ENCODE measurements around the gene TEPSIN.

Gene TEPSIN

GRCh38 chr17:81246679-81247338 is 8.0 kb upstream of the TEPSIN start:
- Histone ChIP-seq H3K4me1 (ENCODE audit: insufficient read depth, low read length) (no peaks in the 10 kb centered on the region), H3K36me3 (ENCODE audit: insufficient read depth, low read depth, low read length) (no peaks in the 10 kb centered on the region), H3K4me3 (ENCODE audit: low read length) (no peak overlapping the region), H3K9ac (ENCODE audit: low read depth, low read length) (no peak overlapping the region), H3K27ac (ENCODE audit: low read length) (no peak overlapping the region), H3K27me3 (ENCODE audit: insufficient read depth, low read length) (no peaks in the 10 kb centered on the region), H3K9me3 (ENCODE audit: insufficient read depth, low read depth, low read length) (no peaks in the 10 kb centered on the region)

DNA sequence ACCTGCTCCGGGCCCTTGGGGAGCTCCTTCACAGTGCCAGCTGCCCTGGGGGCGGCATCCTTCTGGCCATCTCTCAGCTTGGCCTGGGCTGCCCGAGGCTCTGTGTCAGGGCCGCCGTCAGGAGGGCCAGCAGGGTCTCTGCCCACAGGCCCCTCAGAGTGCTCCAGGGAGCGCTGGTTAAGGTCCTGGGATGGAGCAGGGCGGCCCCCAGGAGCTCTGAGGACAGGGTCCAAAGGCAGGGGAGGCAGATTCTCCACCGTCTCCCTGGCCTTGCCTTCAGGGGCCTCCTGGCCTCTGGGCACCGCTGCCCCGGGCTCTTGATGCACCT is 7.5 kb upstream of the TEPSIN start:
- Histone ChIP-seq H3K9me3 (ENCODE audit: insufficient read depth, low read depth, low read length) (no peaks in the 10 kb centered on the region), H3K4me1 (ENCODE audit: insufficient read depth, low read length) (no peaks in the 10 kb centered on the region), H3K9ac (ENCODE audit: low read depth, low read length) (no peak overlapping the region), H3K27me3 (ENCODE audit: insufficient read depth, low read length) (no peaks in the 10 kb centered on the region), H3K27ac (ENCODE audit: low read length) (no peak overlapping the region), H3K4me3 (ENCODE audit: low read length) (no peak overlapping the region), H3K36me3 (ENCODE audit: insufficient read depth, low read depth, low read length) (peaks cover 2% of the 10 kb centered on the region)

DNA sequence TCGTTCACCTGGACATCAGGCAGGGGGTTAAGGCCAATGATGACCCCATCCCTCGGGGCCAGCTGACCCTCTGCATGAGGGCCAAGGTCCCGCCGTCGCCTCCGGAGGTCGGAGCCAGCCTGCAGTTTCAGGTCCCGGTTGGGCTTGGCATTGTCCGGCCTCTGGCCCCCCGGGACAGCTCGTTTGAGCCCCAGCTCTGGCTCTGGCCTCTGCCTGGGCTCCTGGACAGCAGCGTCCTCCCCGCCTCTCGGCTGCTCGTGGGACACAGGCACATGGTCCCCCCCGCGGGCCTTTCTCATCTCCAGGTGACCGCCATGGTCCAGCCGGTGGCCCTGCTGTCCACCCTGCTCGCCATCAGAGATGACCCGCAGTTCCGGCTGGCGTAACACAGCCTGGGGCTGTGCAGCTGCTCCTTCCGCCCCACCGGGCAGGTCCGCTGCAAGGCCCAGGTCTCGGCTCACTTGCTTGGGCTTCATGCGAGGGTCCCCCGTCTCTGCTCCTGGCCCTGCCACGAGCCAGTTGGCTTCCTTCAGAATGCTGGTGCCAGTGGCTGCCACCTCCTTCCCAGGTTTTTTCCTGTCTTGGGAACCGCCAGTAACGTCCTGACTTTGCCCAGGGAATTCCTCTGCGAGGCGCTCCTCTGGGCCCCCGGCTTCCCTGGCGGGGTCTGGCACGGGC is 6.9 kb upstream of the TEPSIN start:
- H3K27me3 ChIP-seq (ENCODE audit: insufficient read depth, low read length), result no peaks in the 10 kb centered on the region
- peaks cover 5% of the 10 kb centered on the region for H3K36me3 ChIP-seq (ENCODE audit: insufficient read depth, low read depth, low read length)
- no peak overlapping the region for H3K9ac ChIP-seq (ENCODE audit: low read depth, low read length)
- H3K4me3 ChIP-seq (ENCODE audit: low read length), result no peak overlapping the region
- H3K4me1 ChIP-seq (ENCODE audit: insufficient read depth, low read length), result no peaks in the 10 kb centered on the region
- H3K9me3 ChIP-seq (ENCODE audit: insufficient read depth, low read depth, low read length), result no peaks in the 10 kb centered on the region
- no peak overlapping the region for H3K27ac ChIP-seq (ENCODE audit: low read length)

DNA sequence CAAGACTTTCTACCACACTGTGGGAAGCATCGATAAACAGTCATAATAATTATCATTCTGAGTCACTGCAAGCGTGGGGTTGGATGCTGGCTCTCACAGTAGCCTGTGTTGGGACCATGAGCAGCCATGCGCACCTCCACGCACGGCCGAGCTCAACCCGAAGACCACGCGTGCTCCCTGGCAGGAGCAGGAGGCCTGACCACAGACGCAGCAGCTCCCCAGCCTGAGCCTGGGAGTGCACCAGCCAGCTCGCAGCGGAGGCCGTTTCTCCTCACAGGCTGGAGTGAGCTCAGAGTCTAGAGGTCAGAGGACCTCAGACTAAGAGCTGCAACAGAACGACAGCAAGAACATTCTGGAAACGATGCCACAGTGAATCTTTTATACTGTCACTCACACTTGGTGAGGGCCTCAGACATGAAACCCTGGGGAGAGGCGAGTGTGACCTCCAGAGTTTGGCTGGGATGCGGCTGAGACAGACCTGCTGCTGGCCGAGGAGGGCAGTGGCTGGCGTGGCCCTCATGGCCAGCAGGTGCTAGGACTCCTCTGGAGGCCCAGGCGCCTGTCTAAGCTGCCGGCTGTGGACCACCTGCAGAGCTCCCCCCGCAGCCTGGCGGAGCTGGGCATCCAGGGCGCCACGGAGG is 6.3 kb upstream of the TEPSIN start:
- no peak overlapping the region for H3K4me3 ChIP-seq (ENCODE audit: low read length)
- H3K4me1 ChIP-seq (ENCODE audit: insufficient read depth, low read length), result no peaks in the 10 kb centered on the region
- H3K9ac ChIP-seq (ENCODE audit: low read depth, low read length), result no peak overlapping the region
- peaks cover 5% of the 10 kb centered on the region for H3K36me3 ChIP-seq (ENCODE audit: insufficient read depth, low read depth, low read length)
- H3K27me3 ChIP-seq (ENCODE audit: insufficient read depth, low read length), result no peaks in the 10 kb centered on the region
- H3K9me3 ChIP-seq (ENCODE audit: insufficient read depth, low read depth, low read length), result no peaks in the 10 kb centered on the region
- no peak overlapping the region for H3K27ac ChIP-seq (ENCODE audit: low read length)

GRCh38 chr17:81244358-81245023 is 5.6 kb upstream of the TEPSIN start:
- H3K4me3 ChIP-seq (ENCODE audit: low read length), result no peak overlapping the region
- no peaks in the 10 kb centered on the region for H3K27me3 ChIP-seq (ENCODE audit: insufficient read depth, low read length)
- no peaks in the 10 kb centered on the region for H3K9me3 ChIP-seq (ENCODE audit: insufficient read depth, low read depth, low read length)
- peaks cover 5% of the 10 kb centered on the region for H3K36me3 ChIP-seq (ENCODE audit: insufficient read depth, low read depth, low read length)
- no peaks in the 10 kb centered on the region for H3K4me1 ChIP-seq (ENCODE audit: insufficient read depth, low read length)
- H3K9ac ChIP-seq (ENCODE audit: low read depth, low read length), result no peak overlapping the region
- no peak overlapping the region for H3K27ac ChIP-seq (ENCODE audit: low read length)

GRCh38 chr17:81243333-81243664 is 4.4 kb upstream of the TEPSIN start:
- no peaks in the 10 kb centered on the region for H3K4me1 ChIP-seq (ENCODE audit: insufficient read depth, low read length)

GRCh38 chr17:81242421-81243332 is 3.8 kb upstream of the TEPSIN start:
- H3K4me3 ChIP-seq (ENCODE audit: low read length), result no peak overlapping the region
- peaks cover 4% of the 10 kb centered on the region; the same call in 1 of the 2 replicates for H3K4me1 ChIP-seq (ENCODE audit: insufficient read depth, low read length)
- peaks cover 5% of the 10 kb centered on the region for H3K36me3 ChIP-seq (ENCODE audit: insufficient read depth, low read depth, low read length)
- H3K27ac ChIP-seq (ENCODE audit: low read length), result no peak overlapping the region
- no peak overlapping the region for H3K9ac ChIP-seq (ENCODE audit: low read depth, low read length)
- H3K9me3 ChIP-seq (ENCODE audit: insufficient read depth, low read depth, low read length), result no peaks in the 10 kb centered on the region
- no peaks in the 10 kb centered on the region for H3K27me3 ChIP-seq (ENCODE audit: insufficient read depth, low read length)

More at GRCh38 chr17:81243333-81243664, 4.4 kb upstream of the TEPSIN start:
- H3K27me3 ChIP-seq (ENCODE audit: insufficient read depth, low read length), result no peaks in the 10 kb centered on the region
- H3K27ac ChIP-seq (ENCODE audit: low read length), result no peak overlapping the region
- H3K36me3 ChIP-seq (ENCODE audit: insufficient read depth, low read depth, low read length), result peaks cover 5% of the 10 kb centered on the region
- no peaks in the 10 kb centered on the region for H3K9me3 ChIP-seq (ENCODE audit: insufficient read depth, low read depth, low read length)
- H3K4me3 ChIP-seq (ENCODE audit: low read length), result no peak overlapping the region
- H3K9ac ChIP-seq (ENCODE audit: low read depth, low read length), result no peak overlapping the region

- Histone ChIP-seq H3K27me3 (ENCODE audit: insufficient read depth, low read length) (no peaks in the 10 kb centered on the region), H3K9me3 (ENCODE audit: insufficient read depth, low read depth, low read length) (no peaks in the 10 kb centered on the region), H3K4me1 (ENCODE audit: insufficient read depth, low read length) (peaks cover 5% of the 10 kb centered on the region; the same call in 1 of the 2 replicates), H3K9ac (ENCODE audit: low read depth, low read length) (no peak overlapping the region), H3K4me3 (ENCODE audit: low read length) (no peak overlapping the region), H3K36me3 (ENCODE audit: insufficient read depth, low read depth, low read length) (peaks cover 5% of the 10 kb centered on the region), H3K27ac (ENCODE audit: low read length) (no peak overlapping the region)
These were observed 3.0 kb upstream of the TEPSIN start for GRCh38 chr17:81241648-81242420.

GRCh38 chr17:81241203-81241602 is 2.3 kb upstream of the TEPSIN start:
- no peak overlapping the region for H3K9ac ChIP-seq (ENCODE audit: low read depth, low read length)
- peaks cover 5% of the 10 kb centered on the region for H3K36me3 ChIP-seq (ENCODE audit: insufficient read depth, low read depth, low read length)
- no peak overlapping the region for H3K27ac ChIP-seq (ENCODE audit: low read length)
- no peaks in the 10 kb centered on the region for H3K9me3 ChIP-seq (ENCODE audit: insufficient read depth, low read depth, low read length)
- no peak overlapping the region for H3K4me3 ChIP-seq (ENCODE audit: low read length)
- H3K27me3 ChIP-seq (ENCODE audit: insufficient read depth, low read length), result no peaks in the 10 kb centered on the region
- peaks cover 5% of the 10 kb centered on the region; the same call in 1 of the 2 replicates for H3K4me1 ChIP-seq (ENCODE audit: insufficient read depth, low read length)

DNA sequence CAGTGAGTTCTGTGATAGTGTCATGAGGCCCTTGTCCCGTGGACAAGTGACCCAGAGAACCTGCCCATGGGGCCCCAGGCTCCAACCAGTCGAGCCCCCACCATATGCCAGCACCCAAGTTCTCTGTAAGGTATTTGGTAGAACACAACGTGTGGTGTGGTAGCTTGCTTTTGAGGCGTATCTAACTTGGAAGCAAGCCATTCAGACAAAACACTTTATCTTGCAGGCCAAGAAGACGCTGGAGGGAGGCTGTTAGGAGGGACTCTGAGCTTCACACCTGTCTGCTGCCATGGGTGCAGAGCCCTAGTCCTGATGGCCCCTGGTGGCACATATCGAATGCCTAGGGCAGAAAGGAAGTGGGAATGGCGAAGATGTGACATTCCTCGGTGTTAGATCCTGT is 1.9 kb upstream of the TEPSIN start:
- peaks cover 5% of the 10 kb centered on the region; the same call in 1 of the 2 replicates for H3K4me1 ChIP-seq (ENCODE audit: insufficient read depth, low read length)
- no peaks in the 10 kb centered on the region for H3K27me3 ChIP-seq (ENCODE audit: insufficient read depth, low read length)
- no peaks in the 10 kb centered on the region for H3K9me3 ChIP-seq (ENCODE audit: insufficient read depth, low read depth, low read length)
- H3K9ac ChIP-seq (ENCODE audit: low read depth, low read length), result no peak overlapping the region
- H3K27ac ChIP-seq (ENCODE audit: low read length), result no peak overlapping the region
- no peak overlapping the region for H3K4me3 ChIP-seq (ENCODE audit: low read length)
- H3K36me3 ChIP-seq (ENCODE audit: insufficient read depth, low read depth, low read length), result peaks cover 5% of the 10 kb centered on the region
